Neural cell (in vitro differentiated cells): ENCODE results near the gene ACCSL. TPM values are rescaled to one million over a fixed set of nuclear protein-coding genes. Genes with fewer than 3 reads are reported as not detected.

Experiments
- H2AFZ ChIP-seq: fragments of 200-600, 300-800 bp; sonication (generic), shearing (Covaris generic); 2 replicates; pipeline ENCODE4 v1.6.0; 2014; ENCODE audit warnings: low read depth, mild to moderate bottlenecking, antibody characterized with exemption, low read length, moderate library complexity
- H3F3A ChIP-seq: fragments of 200-600 bp; shearing (Covaris generic); 2 replicates; pipeline ENCODE4 v1.6.1; 2016; ENCODE audit warnings: mild to moderate bottlenecking, moderate library complexity, mixed read lengths, antibody characterized with exemption, low read length; ENCODE audit not compliant: insufficient read depth, poor library complexity, severe bottlenecking
- H3K27ac ChIP-seq: fragments of 200-600, 300-800 bp; sonication (generic), shearing (Covaris generic); 2 replicates; pipeline ENCODE4 v1.5.1; 2014; ENCODE audit warnings: mild to moderate bottlenecking, low read length, moderate library complexity
- H3K27me3 ChIP-seq: fragments of 300-800, 200-600 bp; sonication (generic), shearing (Covaris generic); 2 replicates; pipeline ENCODE4 v1.6.0; 2014; ENCODE audit warnings: mild to moderate bottlenecking, low read depth, low read length, moderate library complexity; ENCODE audit not compliant: insufficient read depth
- H3K36me3 ChIP-seq: fragments of 300-800, 200-600 bp; sonication (generic), shearing (Covaris generic); 2 replicates; pipeline ENCODE4 v1.5.1; 2014; ENCODE audit warnings: mild to moderate bottlenecking, antibody characterized with exemption, low read length, moderate library complexity; ENCODE audit not compliant: insufficient read depth
- H3K4me2 ChIP-seq: fragments of 300-800, 200-600 bp; sonication (generic), shearing (Covaris generic); 2 replicates; pipeline ENCODE4 v1.6.0; 2014; ENCODE audit warnings: mild to moderate bottlenecking, low read length
- H3K4me3 ChIP-seq: fragments of 300-800, 200-600 bp; sonication (generic), shearing (Covaris generic); 2 replicates; pipeline ENCODE4 v1.5.1; 2014; ENCODE audit warnings: mild to moderate bottlenecking, low read length, moderate library complexity
- H3K79me2 ChIP-seq: fragments of 200-600 bp; shearing (Covaris generic); replicated peaks from 2 replicates; pipeline ENCODE4 v1.6.0; 2014; ENCODE audit warnings: mild to moderate bottlenecking, low read length, moderate library complexity; ENCODE audit not compliant: insufficient read depth
- H3K9ac ChIP-seq: fragments of 300-800, 200-600 bp; sonication (generic), shearing (Covaris generic); 2 replicates; pipeline ENCODE4 v1.6.1; 2016; ENCODE audit warnings: mild to moderate bottlenecking, low read length, mixed read lengths
- H3K9me2 ChIP-seq: fragments of 200-600 bp; shearing (Covaris generic); 2 replicates; pipeline ENCODE4 v1.6.1; 2016; ENCODE audit warnings: mild to moderate bottlenecking, low read length, mixed read lengths; ENCODE audit not compliant: insufficient read depth
- H3K9me3 ChIP-seq: fragments of 200-600, 300-800 bp; sonication (generic), shearing (Covaris generic); 2 replicates; pipeline ENCODE4 v1.6.1; 2016; ENCODE audit warnings: mild to moderate bottlenecking, mixed run types, low read length, moderate library complexity, mixed read lengths
- H4K20me1 ChIP-seq: fragments of 200-600 bp; shearing (Covaris generic); 2 replicates; pipeline ENCODE4 v1.6.1; 2016; ENCODE audit warnings: mild to moderate bottlenecking, mixed run types; ENCODE audit not compliant: insufficient read depth
- CTCF ChIP-seq: fragments of 450-650 bp; IDR thresholded peaks from 2 replicates; pipeline ENCODE4 v1.5.1; 2014; ENCODE audit warnings: antibody characterized with exemption, mild to moderate bottlenecking, moderate library complexity; ENCODE audit not compliant: poor library complexity, severe bottlenecking
- EP300 ChIP-seq: fragments of 450-650 bp; conservative IDR thresholded peaks from 2 replicates; pipeline ENCODE4 v1.6.1; 2014; ENCODE audit warnings: antibody characterized with exemption, mild to moderate bottlenecking, moderate library complexity; ENCODE audit not compliant: poor library complexity, severe bottlenecking
- EZH2 ChIP-seq: fragments of 200-600, 300-800 bp; shearing (Covaris generic), sonication (generic); IDR thresholded peaks from 2 replicates; pipeline ENCODE4 v1.6.1; 2014; ENCODE audit warnings: antibody characterized with exemption, low read length, borderline replicate concordance, mild to moderate bottlenecking; ENCODE audit not compliant: insufficient read depth, poor library complexity, severe bottlenecking
- MXI1 ChIP-seq: fragments of 450-650 bp; conservative IDR thresholded peaks from 2 replicates; pipeline ENCODE4 v1.6.1; 2014; ENCODE audit warnings: antibody characterized with exemption, mild to moderate bottlenecking; ENCODE audit not compliant: poor library complexity, severe bottlenecking
- POLR2AphosphoS5 ChIP-seq: IDR thresholded peaks from 2 replicates; pipeline ENCODE4 v1.6.1; 2012
- RAD21 ChIP-seq: fragments of 450-650 bp; conservative IDR thresholded peaks from 2 replicates; pipeline ENCODE4 v1.6.1; 2014; ENCODE audit warnings: antibody characterized with exemption, mild to moderate bottlenecking, moderate library complexity
- REST ChIP-seq: IDR thresholded peaks from 2 replicates; pipeline ENCODE4 v1.6.1; 2012; ENCODE audit warnings: borderline replicate concordance
- SMC3 ChIP-seq: fragments of 450-650 bp; conservative IDR thresholded peaks from 2 replicates; pipeline ENCODE4 v1.6.1; 2014; ENCODE audit warnings: antibody characterized with exemption, mild to moderate bottlenecking, moderate library complexity; ENCODE audit not compliant: poor library complexity
- TAF1 ChIP-seq: IDR thresholded peaks from 2 replicates; pipeline ENCODE4 v1.6.1; 2012; ENCODE audit warnings: low read depth
- polyA plus RNA-seq: library from polyadenylated mRNA; depleted of rRNA; stranded (reverse); fragments of >200 nt; gene quantifications from 2 replicates; pipeline ENCODE4 v1.2.3, GENCODE V29; 2014

ACCSL gene
- polyA plus RNA-seq, 1 donor from 2014 or later: not detected

GRCh38 chr11:44011797-44012196, 36.0 kb upstream of the ACCSL start:
- TF ChIP-seq POLR2AphosphoS5 (no peak), REST (no peak), TAF1 (no peak), RAD21 (no peak), SMC3 (no peak), CTCF (no peak), EZH2 (no peak), MXI1 (no peak), EP300 (no peak)

GRCh38 chr11:44014968-44015623, 32.7 kb upstream of the ACCSL start:
- H3K9me3 ChIP-seq: no peaks in the 10 kb centered on the region
- no peaks in the 10 kb centered on the region for H3K9me2 ChIP-seq
- no peak overlapping the region for H3K4me3 ChIP-seq
- H3K4me2 ChIP-seq: no peak overlapping the region
- no peaks in the 10 kb centered on the region for H3K36me3 ChIP-seq
- H3K79me2 ChIP-seq: no peaks in the 10 kb centered on the region
- no peak overlapping the region for H3K27ac ChIP-seq
- H4K20me1 ChIP-seq: no peaks in the 10 kb centered on the region
- H2AFZ ChIP-seq: no peak overlapping the region
- TF ChIP-seq MXI1: no peak
- no peak for TF ChIP-seq SMC3
- TF ChIP-seq REST: no peak
- TF ChIP-seq CTCF: no peak
- H3F3A ChIP-seq: no peaks in the 10 kb centered on the region
- no peaks in the 10 kb centered on the region for H3K27me3 ChIP-seq
- H3K9ac ChIP-seq: no peak overlapping the region

More at GRCh38 chr11:44011797-44012196, 36.0 kb upstream of the ACCSL start:
- Histone ChIP-seq H3K9ac (no peak overlapping the region), H2AFZ (no peak overlapping the region), H3K4me2 (no peak overlapping the region), H3K4me3 (no peak overlapping the region), H3K27me3 (no peaks in the 10 kb centered on the region), H3K79me2 (no peaks in the 10 kb centered on the region), H4K20me1 (no peaks in the 10 kb centered on the region), H3F3A (no peaks in the 10 kb centered on the region), H3K9me2 (no peaks in the 10 kb centered on the region), H3K27ac (no peak overlapping the region), H3K36me3 (no peaks in the 10 kb centered on the region), H3K9me3 (no peaks in the 10 kb centered on the region)
